HK-2 (cell line): ENCODE measurements around the gene SLC31A2.
A peak's percentile ranks its signal among the peaks of the same experiment; 100 is the strongest.

ENCODE experiments used
- DNase-seq: peaks from one replicate; pipeline ENCODE4 v3.0.0-alpha.2; 2018; ENCODE audit not compliant: unreplicated experiment

Gene SLC31A2

GRCh38 chr9:113151696-113152630 lies 1.2 kb downstream of the SLC31A2 start:
- no peak for DNase-seq

- no peak for DNase-seq
Observed at GRCh38 chr9:113152699-113153098, 1.9 kb downstream of the SLC31A2 start.

DNA sequence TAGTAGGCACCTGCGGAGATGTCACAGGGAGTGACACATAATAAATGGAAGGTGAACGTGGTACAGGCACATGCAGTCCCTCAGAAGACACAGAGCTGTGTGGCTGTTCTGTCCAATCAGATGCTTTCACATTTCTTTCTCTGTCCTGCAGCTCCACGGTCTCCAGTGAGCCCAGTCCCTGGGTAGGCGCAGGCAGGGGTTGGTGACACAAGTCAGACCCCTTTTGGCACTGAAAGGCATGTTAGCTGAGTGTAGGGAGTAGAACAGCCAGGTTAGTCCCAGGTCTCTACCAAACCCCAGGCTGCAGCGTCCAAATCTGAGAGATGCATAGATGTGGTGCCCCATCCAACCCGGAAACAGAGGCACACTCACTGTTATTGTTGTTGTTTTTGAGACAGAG lies 2.8 kb downstream of the SLC31A2 start:
- no peak for DNase-seq

- peak; percentile 70 for DNase-seq
Observed at GRCh38 chr9:113154471-113154870, 3.7 kb downstream of the SLC31A2 start.

- no peak for DNase-seq
Observed at GRCh38 chr9:113154946-113155345, 4.1 kb downstream of the SLC31A2 start.

- no peak for DNase-seq
Observed at GRCh38 chr9:113155911-113156588, 5.2 kb downstream of the SLC31A2 start.

DNA sequence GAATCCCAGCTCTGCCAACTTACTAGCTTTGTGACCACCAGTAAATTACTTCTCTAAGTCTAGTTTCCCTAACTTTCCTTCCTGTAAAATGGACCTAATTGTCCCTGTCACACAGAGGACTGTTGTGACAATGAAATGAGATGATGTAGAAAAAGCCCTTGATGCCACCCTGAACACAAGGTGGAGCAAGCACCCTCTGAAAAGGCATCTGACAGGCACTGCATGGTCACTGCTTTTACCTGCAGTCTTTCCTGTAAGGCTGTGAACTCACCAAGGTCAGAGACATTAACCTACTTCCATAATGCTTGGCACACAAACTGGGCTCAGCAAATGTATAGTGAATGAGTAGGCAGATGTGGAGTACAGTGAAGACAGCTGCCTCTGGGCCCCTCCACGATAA lies 6.1 kb downstream of the SLC31A2 start:
- no peak for DNase-seq

DNA sequence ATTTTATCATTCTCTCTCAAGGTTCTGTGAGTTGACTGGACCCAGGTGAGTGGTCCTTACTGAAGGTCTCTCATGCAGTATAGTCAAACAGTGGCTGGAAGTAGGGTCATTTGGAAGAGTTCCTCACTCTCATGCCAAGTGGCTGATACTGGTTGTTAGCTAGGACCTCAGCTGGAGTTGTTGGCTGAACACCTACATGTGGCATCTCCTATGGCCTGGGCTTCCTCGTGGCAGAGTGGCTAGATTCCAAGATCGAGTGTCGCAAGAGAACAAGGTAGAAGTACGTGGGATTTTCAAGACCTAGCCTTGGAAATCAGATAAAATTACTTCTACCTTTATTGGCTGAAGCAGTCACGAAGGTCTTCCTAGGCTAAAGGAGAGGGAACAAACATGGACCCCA lies 7.6 kb downstream of the SLC31A2 start:
- no peak for DNase-seq

- no peak for DNase-seq
Observed at GRCh38 chr9:113160571-113160970, 9.8 kb downstream of the SLC31A2 start.

GRCh38 chr9:113163001-113163400 lies 12.2 kb downstream of the SLC31A2 start:
- DNase-seq: no peak

GRCh38 chr9:113164536-113165300 lies 13.9 kb downstream of the SLC31A2 start:
- no peak for DNase-seq

DNA sequence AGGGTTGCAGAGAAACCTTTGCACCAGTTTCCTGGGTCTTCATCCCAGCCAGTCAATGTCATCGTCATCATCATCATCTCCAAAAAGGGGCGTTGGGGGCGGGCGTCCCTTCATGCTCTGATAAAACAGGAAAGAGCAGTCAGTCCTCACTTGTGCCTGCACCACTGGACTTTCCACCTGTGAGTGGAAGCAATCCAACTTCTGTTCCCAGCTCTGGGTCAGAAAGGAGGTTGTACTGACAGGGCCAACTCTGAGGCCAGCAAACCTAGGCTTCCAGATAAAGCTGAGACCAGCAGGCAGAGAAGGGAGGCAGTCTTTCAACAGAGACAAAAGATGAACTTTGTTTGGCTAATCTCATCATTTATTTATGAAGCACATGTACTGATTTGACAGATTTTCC lies 15.2 kb downstream of the SLC31A2 start:
- DNase-seq: no peak

GRCh38 chr9:113168809-113169208 lies 18.0 kb downstream of the SLC31A2 start:
- DNase-seq: no peak

DNA sequence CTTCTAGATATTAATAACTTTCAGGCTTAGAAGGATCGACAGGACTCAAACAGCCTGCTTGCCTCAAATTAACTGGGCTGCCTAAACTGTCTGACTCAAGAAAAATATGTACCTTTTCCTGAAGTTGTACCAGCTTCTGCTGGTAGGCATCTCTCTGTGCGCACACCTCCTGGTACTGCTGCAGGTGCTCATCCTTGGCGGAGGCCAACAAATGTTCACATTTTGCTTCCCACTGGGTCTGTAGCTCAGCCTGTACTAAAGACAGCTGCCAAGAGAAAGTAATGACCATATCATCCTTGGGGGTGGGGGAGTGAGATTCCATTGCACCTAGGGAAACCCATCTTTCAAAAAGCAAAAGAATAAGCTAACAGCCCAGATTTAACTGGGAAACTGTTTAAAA lies 22.5 kb downstream of the SLC31A2 start:
- DNase-seq: no peak

DNA sequence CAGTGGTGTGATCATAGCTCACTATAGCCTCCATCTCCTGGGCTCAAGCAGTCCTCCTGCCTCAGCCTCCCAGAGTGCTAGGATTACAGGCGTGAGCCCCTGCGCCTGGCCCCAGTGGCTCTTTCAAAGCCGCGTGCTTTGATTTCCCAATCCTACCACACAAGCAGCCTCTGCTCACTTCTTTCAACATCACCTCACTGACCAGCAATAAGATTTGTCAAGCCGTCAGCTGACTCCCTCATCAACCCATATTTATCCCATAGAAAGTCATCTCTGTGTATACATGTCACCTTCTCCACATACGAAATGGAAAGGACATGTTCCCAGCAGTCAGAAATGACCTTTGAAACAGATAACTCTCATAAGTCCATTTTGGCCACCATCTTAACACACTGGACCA lies 26.0 kb downstream of the SLC31A2 start:
- no peak for DNase-seq

GRCh38 chr9:113177251-113177650 lies 26.4 kb downstream of the SLC31A2 start:
- no peak for DNase-seq

- no peak for DNase-seq
Observed at GRCh38 chr9:113178087-113178486, 27.3 kb downstream of the SLC31A2 start.

GRCh38 chr9:113179839-113180238 lies 29.0 kb downstream of the SLC31A2 start:
- DNase-seq: no peak

DNA sequence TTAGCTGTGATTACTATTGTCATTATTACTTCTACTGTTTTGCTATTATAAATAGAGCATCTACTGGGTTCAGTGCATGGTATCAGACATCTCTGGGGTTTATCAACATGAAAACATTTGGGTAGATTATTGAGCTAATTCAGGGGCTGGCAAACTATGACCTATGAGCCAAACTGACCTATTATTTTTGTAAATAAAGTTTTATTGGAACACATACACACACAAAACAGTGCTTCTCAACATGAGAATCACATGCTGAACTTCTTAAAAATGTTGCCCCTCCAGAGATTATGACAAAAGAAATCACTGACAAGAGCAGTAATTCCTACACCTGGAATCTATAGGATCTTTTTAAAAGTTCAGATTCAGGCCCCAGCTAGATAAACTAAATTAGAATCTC lies 30.4 kb downstream of the SLC31A2 start:
- DNase-seq: no peak

- DNase-seq: no peak
Observed at GRCh38 chr9:113183956-113184488, 33.2 kb downstream of the SLC31A2 start.

GRCh38 chr9:113184539-113184938 lies 33.7 kb downstream of the SLC31A2 start:
- no peak for DNase-seq

- no peak for DNase-seq
Observed at GRCh38 chr9:113185271-113185670, 34.5 kb downstream of the SLC31A2 start.
